OCI-LY3 (cell line): ENCODE measurements around the gene KIAA1210.

Experiments used
- EZH2phosphoT487 ChIP-seq: fragments of 200-600 bp; shearing (Covaris generic); IDR thresholded peaks from 2 replicates; pipeline ENCODE4 v1.6.1; 2018; ENCODE audit warnings: antibody characterized with exemption, mixed run types, low read depth
- TF ChIP-seq, protein P1 (sequence below): fragments of 200-600, 300-600 bp; sonication (generic); IDR thresholded peaks from 2 replicates; pipeline ENCODE4 v1.5.1; 2014; ENCODE audit warnings: antibody characterized with exemption, low read length, low read depth

DNA sequence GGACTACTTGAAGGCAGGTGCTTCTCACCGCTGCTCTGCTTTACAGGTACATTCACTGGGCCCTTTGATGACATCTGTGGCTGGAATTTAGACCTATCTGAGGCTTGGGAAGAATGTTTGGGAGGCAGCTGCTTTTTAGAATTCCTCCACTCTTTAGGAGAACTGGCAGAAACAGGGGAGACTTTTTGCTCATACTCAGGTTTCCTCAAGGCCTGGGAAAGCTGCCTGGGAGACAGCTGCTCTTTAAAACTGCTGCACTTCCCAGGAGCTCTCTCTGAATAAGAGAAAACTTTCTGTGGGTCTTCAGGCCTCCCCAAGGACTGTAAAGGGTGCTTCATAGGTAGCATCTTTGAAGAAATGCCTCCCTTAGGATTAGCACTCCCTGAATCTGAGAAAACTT, 40.5 kb downstream of the KIAA1210 start:
- TF ChIP-seq, protein P1, sequence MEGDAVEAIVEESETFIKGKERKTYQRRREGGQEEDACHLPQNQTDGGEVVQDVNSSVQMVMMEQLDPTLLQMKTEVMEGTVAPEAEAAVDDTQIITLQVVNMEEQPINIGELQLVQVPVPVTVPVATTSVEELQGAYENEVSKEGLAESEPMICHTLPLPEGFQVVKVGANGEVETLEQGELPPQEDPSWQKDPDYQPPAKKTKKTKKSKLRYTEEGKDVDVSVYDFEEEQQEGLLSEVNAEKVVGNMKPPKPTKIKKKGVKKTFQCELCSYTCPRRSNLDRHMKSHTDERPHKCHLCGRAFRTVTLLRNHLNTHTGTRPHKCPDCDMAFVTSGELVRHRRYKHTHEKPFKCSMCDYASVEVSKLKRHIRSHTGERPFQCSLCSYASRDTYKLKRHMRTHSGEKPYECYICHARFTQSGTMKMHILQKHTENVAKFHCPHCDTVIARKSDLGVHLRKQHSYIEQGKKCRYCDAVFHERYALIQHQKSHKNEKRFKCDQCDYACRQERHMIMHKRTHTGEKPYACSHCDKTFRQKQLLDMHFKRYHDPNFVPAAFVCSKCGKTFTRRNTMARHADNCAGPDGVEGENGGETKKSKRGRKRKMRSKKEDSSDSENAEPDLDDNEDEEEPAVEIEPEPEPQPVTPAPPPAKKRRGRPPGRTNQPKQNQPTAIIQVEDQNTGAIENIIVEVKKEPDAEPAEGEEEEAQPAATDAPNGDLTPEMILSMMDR: no peak
- no peak for TF ChIP-seq EZH2phosphoT487
